Measurements from ENCODE around the gene SACM1L.

DNA sequence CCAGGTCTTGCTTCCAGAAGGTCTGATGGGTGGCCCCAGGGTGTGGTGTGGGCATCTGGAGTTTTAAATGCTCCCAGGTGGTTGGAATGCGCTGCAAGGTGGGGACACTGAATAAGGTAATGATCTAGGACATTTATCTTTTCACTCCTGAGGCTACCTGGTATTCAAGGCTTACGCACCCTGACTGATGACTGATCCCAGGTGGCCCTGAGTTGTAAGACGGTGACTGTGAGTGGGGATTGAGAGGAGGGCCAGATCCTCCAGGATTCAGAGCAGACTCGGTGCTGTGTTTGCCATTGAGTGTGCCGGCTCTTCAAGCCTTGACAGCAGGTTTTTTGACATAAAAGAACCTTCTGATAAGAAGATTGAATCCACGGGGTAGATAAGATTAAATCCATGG is 66.9 kb downstream of the SACM1L start:
- TF ChIP-seq POLR2A (IDR thresholded peaks at IDR 0.05; ENCODE audit: extremely low read depth, insufficient read length) (no peak), CTCF (IDR thresholded peaks at IDR 0.05; ENCODE audit: low read depth, low read length) (no peak)
- TF ChIP-seq, protein P1, sequence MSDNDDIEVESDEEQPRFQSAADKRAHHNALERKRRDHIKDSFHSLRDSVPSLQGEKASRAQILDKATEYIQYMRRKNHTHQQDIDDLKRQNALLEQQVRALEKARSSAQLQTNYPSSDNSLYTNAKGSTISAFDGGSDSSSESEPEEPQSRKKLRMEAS (IDR thresholded peaks at IDR 0.05; ENCODE audit: low read depth, low read length), result no peak

Measured in NB4 (cell line).